MM.1S (cell line): ENCODE results near the gene CNGB1.

Experiments used
- DNase-seq: peaks from one replicate; pipeline ENCODE4 v3.0.0-alpha.2; 2015
- H2AFZ ChIP-seq: fragments of 300-600 bp; sonication (generic); 2 replicates; pipeline ENCODE4 v1.6.0; 2016; ENCODE audit warnings: antibody characterized with exemption, low read length
- H3F3A ChIP-seq: fragments of 300-600 bp; sonication (generic); 2 replicates; pipeline ENCODE4 v1.6.1; 2016; ENCODE audit warnings: mild to moderate bottlenecking, antibody characterized with exemption, low read length, moderate library complexity, mixed read lengths; ENCODE audit not compliant: insufficient read depth
- H3K27ac ChIP-seq: fragments of 300-600 bp; sonication (generic); 2 replicates; pipeline ENCODE4 v1.5.1; 2016; ENCODE audit warnings: mild to moderate bottlenecking, low read length
- H3K27me3 ChIP-seq: fragments of 300-600 bp; sonication (generic); replicated peaks from 2 replicates; pipeline ENCODE4 v1.6.0; 2016; ENCODE audit warnings: low read length; ENCODE audit not compliant: insufficient read depth
- H3K36me3 ChIP-seq: fragments of 300-600 bp; sonication (generic); replicated peaks from 2 replicates; pipeline ENCODE4 v1.6.1; 2016; ENCODE audit warnings: mild to moderate bottlenecking, low read length, mixed read lengths; ENCODE audit not compliant: insufficient read depth
- H3K4me1 ChIP-seq: fragments of 300-600 bp; sonication (generic); 2 replicates; pipeline ENCODE4 v1.6.1; 2016; ENCODE audit warnings: low read length, mixed read lengths
- H3K4me2 ChIP-seq: fragments of 300-600 bp; sonication (generic); 2 replicates; pipeline ENCODE4 v1.6.0; 2016; ENCODE audit warnings: low read depth, low read length
- H3K4me3 ChIP-seq: fragments of 300-600 bp; sonication (generic); 2 replicates; pipeline ENCODE4 v1.5.1; 2016; ENCODE audit warnings: low read length, mixed read lengths
- H3K79me2 ChIP-seq: fragments of 300-600 bp; sonication (generic); 2 replicates; pipeline ENCODE4 v1.6.1; 2016; ENCODE audit warnings: mixed run types, low read length, mixed read lengths
- H3K9ac ChIP-seq: fragments of 300-600 bp; sonication (generic); 2 replicates; pipeline ENCODE4 v1.6.1; 2016; ENCODE audit warnings: low read length, mixed read lengths
- H3K9me2 ChIP-seq: fragments of 300-600 bp; sonication (generic); replicated peaks from 2 replicates; pipeline ENCODE4 v1.6.1; 2016; ENCODE audit warnings: mild to moderate bottlenecking, low read length, mixed read lengths; ENCODE audit not compliant: insufficient read depth
- H3K9me3 ChIP-seq: fragments of 300-600 bp; sonication (generic); replicated peaks from 2 replicates; pipeline ENCODE4 v1.6.1; 2016; ENCODE audit warnings: mild to moderate bottlenecking, low read length, mixed read lengths; ENCODE audit not compliant: insufficient read depth
- H4K20me1 ChIP-seq: fragments of 300-600 bp; sonication (generic); 2 replicates; pipeline ENCODE4 v1.6.1; 2016; ENCODE audit warnings: mild to moderate bottlenecking, low read length, moderate library complexity, mixed read lengths; ENCODE audit not compliant: insufficient read depth
- EZH2 ChIP-seq: fragments of 300-600 bp; sonication (generic); optimal IDR thresholded peaks from 2 replicates; pipeline ENCODE3; 2017; ENCODE audit warnings: low read depth, mild to moderate bottlenecking, antibody characterized with exemption, low read length, mixed read lengths
- EZH2phosphoT487 ChIP-seq: fragments of 300-600 bp; sonication (generic); IDR thresholded peaks from 2 replicates; pipeline ENCODE4 v1.6.1; 2018; ENCODE audit warnings: antibody characterized with exemption, low read length
- TF ChIP-seq, protein P1 (sequence below): fragments of 300-600 bp; sonication (generic); IDR thresholded peaks from 2 replicates; pipeline ENCODE4 v1.5.1; 2016; ENCODE audit warnings: antibody characterized with exemption, low read length, mixed read lengths

CNGB1 gene

GRCh38 chr16:57940382-57940966 lies 30.5 kb downstream of the CNGB1 start:
- no peak overlapping the region for H3K4me2 ChIP-seq
- TF ChIP-seq EZH2 (no peak), EZH2phosphoT487 (no peak)
- TF ChIP-seq, protein P1, sequence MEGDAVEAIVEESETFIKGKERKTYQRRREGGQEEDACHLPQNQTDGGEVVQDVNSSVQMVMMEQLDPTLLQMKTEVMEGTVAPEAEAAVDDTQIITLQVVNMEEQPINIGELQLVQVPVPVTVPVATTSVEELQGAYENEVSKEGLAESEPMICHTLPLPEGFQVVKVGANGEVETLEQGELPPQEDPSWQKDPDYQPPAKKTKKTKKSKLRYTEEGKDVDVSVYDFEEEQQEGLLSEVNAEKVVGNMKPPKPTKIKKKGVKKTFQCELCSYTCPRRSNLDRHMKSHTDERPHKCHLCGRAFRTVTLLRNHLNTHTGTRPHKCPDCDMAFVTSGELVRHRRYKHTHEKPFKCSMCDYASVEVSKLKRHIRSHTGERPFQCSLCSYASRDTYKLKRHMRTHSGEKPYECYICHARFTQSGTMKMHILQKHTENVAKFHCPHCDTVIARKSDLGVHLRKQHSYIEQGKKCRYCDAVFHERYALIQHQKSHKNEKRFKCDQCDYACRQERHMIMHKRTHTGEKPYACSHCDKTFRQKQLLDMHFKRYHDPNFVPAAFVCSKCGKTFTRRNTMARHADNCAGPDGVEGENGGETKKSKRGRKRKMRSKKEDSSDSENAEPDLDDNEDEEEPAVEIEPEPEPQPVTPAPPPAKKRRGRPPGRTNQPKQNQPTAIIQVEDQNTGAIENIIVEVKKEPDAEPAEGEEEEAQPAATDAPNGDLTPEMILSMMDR = no peak
- H3K4me1 ChIP-seq = no peaks in the 10 kb centered on the region
- no peak overlapping the region for H3K27ac ChIP-seq
- no peak overlapping the region for H3K9ac ChIP-seq
- H4K20me1 ChIP-seq = no peaks in the 10 kb centered on the region
- no peak overlapping the region for H2AFZ ChIP-seq
- no peak for DNase-seq
- no peaks in the 10 kb centered on the region for H3K9me3 ChIP-seq
- H3K4me3 ChIP-seq = no peak overlapping the region
- H3K9me2 ChIP-seq = no peaks in the 10 kb centered on the region
- H3K36me3 ChIP-seq = no peaks in the 10 kb centered on the region
- no peaks in the 10 kb centered on the region for H3K27me3 ChIP-seq
- no peaks in the 10 kb centered on the region for H3F3A ChIP-seq
- H3K79me2 ChIP-seq = no peaks in the 10 kb centered on the region

DNA sequence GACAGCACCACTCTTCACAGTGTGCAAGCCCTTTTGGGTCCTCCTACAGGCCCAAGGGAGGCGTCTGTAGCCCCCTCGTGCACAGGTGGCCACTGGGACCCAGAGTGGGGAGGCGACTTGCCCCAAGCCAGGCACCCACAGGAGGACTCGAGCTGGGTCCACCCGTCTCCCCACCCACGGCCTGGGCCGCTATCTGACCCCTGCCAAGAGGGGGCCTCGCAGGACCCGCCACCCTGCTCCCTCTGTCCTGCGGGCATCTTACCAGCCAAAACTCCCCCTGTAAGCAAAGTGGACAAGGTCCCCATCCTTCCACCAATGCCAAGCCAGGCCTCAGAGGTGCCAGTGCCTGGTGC lies 31.1 kb downstream of the CNGB1 start:
- no peak for DNase-seq
- Histone ChIP-seq H3K36me3 (no peaks in the 10 kb centered on the region), H3K27me3 (no peaks in the 10 kb centered on the region), H2AFZ (no peak overlapping the region), H3K9ac (no peak overlapping the region), H3K4me1 (no peaks in the 10 kb centered on the region), H3K9me3 (no peaks in the 10 kb centered on the region), H4K20me1 (no peaks in the 10 kb centered on the region), H3K9me2 (no peaks in the 10 kb centered on the region), H3K4me2 (no peak overlapping the region), H3K4me3 (no peak overlapping the region), H3K79me2 (no peaks in the 10 kb centered on the region), H3F3A (no peaks in the 10 kb centered on the region), H3K27ac (no peak overlapping the region)
- TF ChIP-seq, protein P1 = no peak
- TF ChIP-seq EZH2phosphoT487 = no peak
- no peak for TF ChIP-seq EZH2

GRCh38 chr16:57938936-57939871 lies 31.7 kb downstream of the CNGB1 start:
- TF ChIP-seq EZH2 (no peak), EZH2phosphoT487 (no peak)
- TF ChIP-seq, protein P1 = peak; percentile 36
- H3K4me2 ChIP-seq = no peak overlapping the region

More at GRCh38 chr16:57938936-57939871, 31.7 kb downstream of the CNGB1 start:
- Histone ChIP-seq H3K27me3 (no peaks in the 10 kb centered on the region), H3K27ac (no peak overlapping the region), H3K9ac (no peak overlapping the region), H2AFZ (no peak overlapping the region), H3K4me3 (no peak overlapping the region), H3K79me2 (no peaks in the 10 kb centered on the region), H3K9me3 (no peaks in the 10 kb centered on the region), H4K20me1 (no peaks in the 10 kb centered on the region), H3K9me2 (no peaks in the 10 kb centered on the region), H3K36me3 (no peaks in the 10 kb centered on the region), H3F3A (no peaks in the 10 kb centered on the region), H3K4me1 (no peaks in the 10 kb centered on the region)
- no peak for DNase-seq
